ENCODE data around the gene AOPEP. TPM values are rescaled to one million over a fixed set of nuclear protein-coding genes. Genes with fewer than 3 reads are reported as not detected.

The AOPEP gene
- total and polyA plus RNA-seq, 12 donors: 110 to 250 (median 161) TPM

GRCh38 chr9:95074632-95075031, 348.1 kb downstream of the AOPEP start:
- peak overlapping the region in 7 of 10 donors; percentile 10 to 86 (median 20) for H3K27ac ChIP-seq
- ATAC-seq (no peak), DNase-seq (no peak)
- peaks cover 0 to 84% (median 10%) of the 10 kb centered on the region in 9 donors for H3K36me3 ChIP-seq
- peaks cover 46 to 100% (median 97%) of the 10 kb centered on the region in 9 donors for H3K4me1 ChIP-seq
- H3K9me3 ChIP-seq: no peaks in the 10 kb centered on the region
- intact Hi-C loops (cut with DNase I): loop anchor here in 2 of 10 donors (5.0 to 10.0 kb wide), 2 partner anchors 67 to 290 kb away; no protein-coding TSS in a partner anchor
- TF ChIP-seq, protein P1, sequence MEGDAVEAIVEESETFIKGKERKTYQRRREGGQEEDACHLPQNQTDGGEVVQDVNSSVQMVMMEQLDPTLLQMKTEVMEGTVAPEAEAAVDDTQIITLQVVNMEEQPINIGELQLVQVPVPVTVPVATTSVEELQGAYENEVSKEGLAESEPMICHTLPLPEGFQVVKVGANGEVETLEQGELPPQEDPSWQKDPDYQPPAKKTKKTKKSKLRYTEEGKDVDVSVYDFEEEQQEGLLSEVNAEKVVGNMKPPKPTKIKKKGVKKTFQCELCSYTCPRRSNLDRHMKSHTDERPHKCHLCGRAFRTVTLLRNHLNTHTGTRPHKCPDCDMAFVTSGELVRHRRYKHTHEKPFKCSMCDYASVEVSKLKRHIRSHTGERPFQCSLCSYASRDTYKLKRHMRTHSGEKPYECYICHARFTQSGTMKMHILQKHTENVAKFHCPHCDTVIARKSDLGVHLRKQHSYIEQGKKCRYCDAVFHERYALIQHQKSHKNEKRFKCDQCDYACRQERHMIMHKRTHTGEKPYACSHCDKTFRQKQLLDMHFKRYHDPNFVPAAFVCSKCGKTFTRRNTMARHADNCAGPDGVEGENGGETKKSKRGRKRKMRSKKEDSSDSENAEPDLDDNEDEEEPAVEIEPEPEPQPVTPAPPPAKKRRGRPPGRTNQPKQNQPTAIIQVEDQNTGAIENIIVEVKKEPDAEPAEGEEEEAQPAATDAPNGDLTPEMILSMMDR (IDR thresholded peaks at IDR 0.05): no peak
- H3K27me3 ChIP-seq: no peaks in the 10 kb centered on the region
- no peak overlapping the region for H3K4me3 ChIP-seq
- 45 to 67% methylated on average over 9 of the region's 9 CpGs for WGBS, 2 donors

DNA sequence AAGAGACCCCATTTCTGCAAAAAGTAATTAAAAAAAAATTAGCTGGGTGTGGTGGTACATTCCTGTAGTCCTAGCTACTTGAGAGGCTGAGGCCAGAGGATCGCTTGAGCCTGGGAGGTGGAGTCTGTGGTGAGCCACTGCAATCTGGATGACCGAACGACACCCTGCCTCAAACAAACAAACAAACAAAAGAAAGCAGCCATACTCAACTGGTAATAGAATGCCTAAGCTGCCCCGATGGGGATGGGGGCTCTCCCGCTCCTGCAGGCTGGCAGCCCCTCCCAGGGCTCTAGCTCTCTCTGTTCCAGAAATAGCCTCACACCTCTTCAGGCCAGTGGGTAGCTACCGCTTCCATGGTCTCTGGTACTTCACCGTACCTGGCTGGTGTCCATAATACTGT, 349.2 kb downstream of the AOPEP start:
- 48 to 73% methylated on average over 7 of the region's 7 CpGs for WGBS, 2 donors
- H3K36me3 ChIP-seq: peaks cover 0 to 86% (median 16%) of the 10 kb centered on the region in 9 donors
- H3K4me1 ChIP-seq: peaks cover 41 to 100% (median 97%) of the 10 kb centered on the region in 9 donors
- no peaks in the 10 kb centered on the region for H3K27me3 ChIP-seq
- ATAC-seq: peak in 1 of 8 donors; percentile 23
- intact Hi-C loops (cut with DNase I): loop anchor here in 2 of 10 donors (5.0 to 10.0 kb wide), 2 partner anchors 68 to 291 kb away; no protein-coding TSS in a partner anchor
- H3K4me3 ChIP-seq: no peak overlapping the region
- H3K27ac ChIP-seq: peak overlapping the region in 7 of 10 donors; percentile 3 to 86 (median 20)
- TF ChIP-seq, protein P1 (IDR thresholded peaks at IDR 0.05): no peak
- no peaks in the 10 kb centered on the region for H3K9me3 ChIP-seq
- no peak for DNase-seq

DNA sequence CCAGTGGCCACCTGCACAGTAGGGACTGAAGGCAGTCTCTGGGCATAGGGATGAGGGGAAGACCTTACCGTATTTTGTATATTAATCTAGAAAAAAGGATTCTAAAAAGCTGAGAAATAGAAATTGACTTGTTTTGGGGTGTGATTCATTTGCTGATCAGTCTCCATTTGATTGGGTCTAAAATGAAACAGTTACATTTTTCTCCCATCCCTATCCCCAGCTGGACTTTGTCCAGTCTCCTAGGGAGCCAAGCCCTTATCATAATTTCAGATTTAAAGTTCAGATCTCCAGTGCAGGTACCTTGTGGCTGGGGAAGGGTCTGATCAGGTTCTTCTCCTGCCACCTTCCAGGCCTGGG, 350.2 kb downstream of the AOPEP start:
- TF ChIP-seq, protein P1 (IDR thresholded peaks at IDR 0.05): no peak
- peaks cover 0 to 86% (median 23%) of the 10 kb centered on the region in 9 donors for H3K36me3 ChIP-seq
- no peaks in the 10 kb centered on the region for H3K9me3 ChIP-seq
- DNase-seq (no peak), ATAC-seq (no peak)
- peak overlapping the region; percentile 33 to 86 (median 72) for H3K27ac ChIP-seq
- intact Hi-C loops (cut with DNase I): loop anchor here in 2 of 10 donors (5.0 to 10.0 kb wide), 2 partner anchors 69 to 292 kb away; no protein-coding TSS in a partner anchor
- 57% methylated on average over 1 of the region's 1 CpG for WGBS, 2 donors
- H3K4me1 ChIP-seq: peaks cover 41 to 100% (median 96%) of the 10 kb centered on the region in 9 donors
- no peak overlapping the region for H3K4me3 ChIP-seq
- no peaks in the 10 kb centered on the region for H3K27me3 ChIP-seq

DNA sequence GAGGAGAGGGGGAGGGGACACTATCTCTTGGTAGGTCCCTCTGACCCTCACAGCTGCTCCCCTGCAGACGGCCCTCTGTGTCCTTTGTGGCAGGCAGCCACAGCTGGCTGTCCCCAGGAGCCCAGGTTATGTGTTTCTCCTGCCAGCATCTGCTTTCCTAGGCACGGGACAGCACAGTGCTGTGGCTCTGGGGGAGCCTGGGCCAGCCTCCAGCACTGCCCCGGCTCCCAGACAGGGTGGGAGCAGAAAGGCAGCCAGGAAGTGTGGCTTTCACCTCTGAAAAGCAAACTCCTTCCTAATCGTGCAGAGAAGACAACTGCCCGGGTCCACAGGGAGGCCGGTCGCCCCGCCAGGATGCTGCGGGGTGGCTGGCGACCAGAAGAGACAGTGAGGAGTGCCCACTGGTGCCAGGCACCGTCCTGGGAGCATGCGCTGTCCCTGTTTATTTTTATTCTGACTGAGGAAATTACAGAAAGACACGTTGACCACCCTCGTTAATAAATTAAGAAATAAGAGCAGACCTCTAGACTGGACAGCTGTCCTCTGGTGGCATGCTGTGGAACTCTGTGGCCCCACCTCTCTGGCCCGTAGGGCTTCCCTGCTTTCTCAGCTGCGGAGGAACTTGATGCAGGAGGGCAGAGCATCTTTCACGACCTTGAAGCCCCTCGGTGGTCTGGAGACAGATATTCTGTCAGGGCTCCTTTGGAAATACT, 350.7 kb downstream of the AOPEP start:
- intact Hi-C loops (cut with DNase I): loop anchor here in 2 of 10 donors (5.0 to 10.0 kb wide), 2 partner anchors 70 to 292 kb away; no protein-coding TSS in a partner anchor
- TF ChIP-seq, protein P1 (IDR thresholded peaks at IDR 0.05): peak in 4 of 9 donors; percentile 15 to 27 (median 18)
- 14 to 22% methylated on average over 18 of the region's 18 CpGs for WGBS, 2 donors
- ATAC-seq (peak in 6 of 8 donors; percentile 8 to 38 (median 24)), DNase-seq (no peak)
- Histone ChIP-seq H3K9me3 (no peaks in the 10 kb centered on the region), H3K36me3 (peaks cover 0 to 88% (median 22%) of the 10 kb centered on the region in 9 donors), H3K4me3 (peak overlapping the region in 1 of 10 donors; percentile 15), H3K27me3 (no peaks in the 10 kb centered on the region), H3K4me1 (peaks cover 40 to 100% (median 93%) of the 10 kb centered on the region in 9 donors), H3K27ac (peak overlapping the region; percentile 33 to 86 (median 72))
